DMS 273 (cell line): Measurements from ENCODE around the gene PLEKHH1.

Experiments
- DNase-seq: peaks from one replicate; lab custom pipeline; 2025; ENCODE audit not compliant: unreplicated experiment; lab: John Stamatoyannopoulos, UW

The PLEKHH1 gene

GRCh38 chr14:67510121-67510520 is 23.0 kb upstream of the PLEKHH1 start:
- DNase-seq, result peak; percentile 36

DNA sequence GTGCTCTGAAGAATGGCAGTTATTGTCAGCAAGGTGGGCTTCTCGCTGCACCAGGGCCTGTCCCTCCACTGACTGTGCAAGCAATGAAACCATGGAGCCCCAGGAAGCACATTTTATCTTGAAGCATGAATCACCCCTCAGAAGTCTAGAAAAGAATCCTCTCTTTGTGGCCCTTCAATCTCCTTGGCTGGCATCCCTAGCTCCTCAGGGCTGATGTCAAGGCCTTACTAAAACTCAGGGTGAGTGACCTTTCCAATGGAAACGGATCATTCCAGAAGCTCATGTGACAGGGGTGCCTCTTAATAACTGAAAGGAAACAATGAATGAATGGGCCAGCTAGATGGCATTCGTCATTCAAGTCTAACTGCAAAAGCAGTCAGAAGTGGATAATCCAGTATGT is 22.3 kb upstream of the PLEKHH1 start:
- DNase-seq, result no peak

DNA sequence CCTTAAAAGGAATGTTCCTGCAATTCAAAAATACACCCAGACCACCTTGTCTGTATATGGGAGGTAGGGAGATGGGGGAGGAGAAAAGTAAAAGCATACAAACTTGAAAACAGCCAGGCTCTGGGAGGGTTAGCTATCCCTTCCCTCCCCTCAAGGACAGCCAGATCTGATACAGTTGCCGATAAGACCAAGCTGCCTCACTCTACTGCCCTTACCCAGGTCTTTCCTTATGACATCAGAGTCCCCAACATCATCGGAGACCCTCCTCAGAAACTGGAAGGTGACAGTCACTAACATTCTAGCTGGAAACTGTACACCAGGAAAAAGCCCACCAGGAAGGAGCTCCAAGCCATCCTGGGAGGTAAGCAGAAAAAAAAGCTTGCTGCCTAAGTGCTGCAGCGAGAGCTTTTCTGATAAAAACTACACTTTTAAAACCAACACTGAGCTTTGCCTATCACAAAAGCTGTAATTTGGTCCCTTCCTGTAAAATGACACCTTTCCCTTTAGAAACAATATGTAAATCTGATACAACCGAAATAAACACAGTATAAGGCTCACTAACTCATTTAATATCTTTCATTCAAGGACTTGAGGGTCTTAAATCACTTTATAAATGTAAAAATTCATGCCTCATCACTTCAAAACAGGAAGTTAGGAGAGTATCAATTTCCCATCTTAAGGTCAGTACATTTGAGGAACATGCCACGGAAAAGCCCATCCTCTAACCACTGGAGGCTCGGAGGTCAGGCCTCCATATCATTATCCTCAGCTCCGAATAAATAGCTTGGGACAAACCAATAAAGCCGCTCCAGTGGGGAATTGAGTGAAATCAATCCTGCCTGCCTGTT is 20.4 kb upstream of the PLEKHH1 start:
- DNase-seq, result no peak

DNA sequence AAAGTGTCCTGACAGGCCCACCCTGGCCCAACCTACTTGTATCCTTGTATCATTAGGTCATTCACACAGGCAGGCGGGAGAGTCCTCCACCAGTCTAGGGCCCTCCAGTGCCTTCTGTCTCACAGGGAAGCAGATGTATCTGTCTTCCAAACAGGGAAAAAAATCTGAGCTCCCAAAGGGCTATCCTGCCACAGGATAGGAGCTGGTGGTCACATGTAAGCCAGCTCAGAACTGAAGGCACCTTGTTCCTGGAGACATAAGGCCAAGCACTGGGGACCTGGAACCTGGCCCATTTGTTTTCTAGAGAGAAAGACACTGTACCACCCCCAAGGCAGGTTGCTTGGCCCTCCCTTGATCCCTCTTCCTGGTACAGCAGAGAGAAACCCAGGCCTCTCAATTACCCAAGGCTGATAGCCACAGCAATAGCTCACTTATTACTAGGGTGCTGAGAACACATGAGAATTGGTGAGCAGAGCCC is 19.4 kb upstream of the PLEKHH1 start:
- peak; percentile 92 for DNase-seq

DNA sequence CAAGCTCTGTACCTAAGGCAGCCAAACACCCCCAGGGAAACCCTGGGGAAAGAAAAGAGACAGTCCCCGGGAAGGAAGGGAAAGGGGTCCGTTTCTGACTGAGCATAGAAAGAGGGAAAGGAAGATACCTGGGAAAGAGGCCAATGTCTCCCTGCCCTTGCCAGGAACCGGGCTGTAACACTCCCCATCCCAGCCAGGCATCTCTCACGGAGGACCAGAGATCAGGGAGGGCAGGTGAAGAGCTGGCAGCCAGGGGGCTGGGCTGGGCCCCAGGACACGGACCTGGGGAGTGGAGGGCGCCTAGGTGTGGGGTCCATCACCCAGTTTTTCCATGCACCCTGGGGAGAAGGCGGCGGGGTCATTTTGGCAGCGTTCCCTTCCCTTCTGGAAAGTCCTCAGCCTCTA is 18.9 kb upstream of the PLEKHH1 start:
- peak; percentile 69 for DNase-seq

DNA sequence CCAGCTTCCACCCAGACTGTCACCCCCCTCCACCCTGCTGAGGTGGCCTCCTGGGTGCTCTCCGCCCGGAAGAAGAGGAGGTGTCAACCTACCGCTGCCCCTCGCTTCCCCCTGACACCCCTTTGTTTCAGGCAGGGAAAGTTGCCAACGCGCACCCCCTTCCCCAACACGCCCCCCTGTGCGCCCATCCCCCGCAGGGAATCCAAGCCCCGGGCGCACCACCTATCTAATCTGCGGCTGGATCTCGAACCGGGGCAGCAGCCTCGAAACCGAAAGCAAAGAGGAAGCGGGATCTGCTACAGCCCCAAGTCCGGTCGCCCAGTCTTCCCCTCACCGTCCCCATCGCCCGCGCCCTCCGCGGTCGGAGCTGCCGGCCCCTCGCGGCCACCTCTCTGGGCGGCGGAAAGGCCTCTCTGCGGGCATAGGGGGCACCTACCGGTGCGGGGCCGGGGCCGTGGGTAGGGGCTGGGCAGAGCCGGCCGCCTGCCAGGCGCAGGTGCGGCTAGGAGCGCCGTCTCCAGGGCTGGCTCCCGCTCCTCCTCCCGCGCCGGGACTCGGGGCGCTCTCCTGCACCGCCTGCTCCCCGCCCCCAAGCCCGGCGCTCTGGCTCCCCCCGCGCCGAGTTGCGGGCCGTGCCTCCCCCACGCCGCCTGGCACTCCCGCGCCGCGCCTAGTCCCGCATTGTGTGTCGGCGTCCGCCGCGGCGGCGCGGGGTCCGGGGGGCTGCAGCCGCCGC is 18.3 kb upstream of the PLEKHH1 start:
- DNase-seq, result peak; percentile 74

DNA sequence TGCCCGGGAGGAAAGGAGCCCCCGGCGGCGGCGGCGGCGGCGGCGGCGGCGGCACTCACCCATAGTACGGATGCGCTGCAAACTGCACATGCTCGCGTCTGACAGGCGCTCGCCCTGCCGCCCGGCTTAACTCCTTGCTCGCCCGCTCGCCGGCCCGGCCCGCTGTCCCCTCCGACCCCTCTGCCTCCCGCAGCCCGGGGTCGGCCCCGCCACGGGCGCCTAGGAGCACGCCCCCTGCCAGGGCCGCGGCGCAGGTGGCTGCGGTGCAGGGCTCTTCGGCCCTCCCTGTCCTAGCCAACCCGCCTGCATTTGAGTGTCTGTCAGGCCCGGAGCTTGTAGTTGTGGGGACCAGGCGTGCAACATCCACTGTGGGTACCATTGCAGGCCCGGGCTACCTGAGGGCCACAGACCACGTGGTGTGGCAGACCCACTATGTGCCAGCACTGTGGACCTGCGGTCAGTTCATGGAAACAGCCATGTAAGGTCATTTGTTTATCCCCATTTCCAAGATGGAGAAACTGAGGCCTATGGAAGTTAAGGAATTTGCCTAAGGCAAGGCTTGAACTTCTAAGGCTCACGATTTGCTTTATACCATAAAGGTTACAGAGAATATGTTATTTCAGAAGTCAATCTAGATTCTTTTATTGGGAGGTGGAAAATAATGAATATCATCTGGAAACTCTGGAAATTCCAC is 17.6 kb upstream of the PLEKHH1 start:
- DNase-seq, result peak; percentile 72

DNA sequence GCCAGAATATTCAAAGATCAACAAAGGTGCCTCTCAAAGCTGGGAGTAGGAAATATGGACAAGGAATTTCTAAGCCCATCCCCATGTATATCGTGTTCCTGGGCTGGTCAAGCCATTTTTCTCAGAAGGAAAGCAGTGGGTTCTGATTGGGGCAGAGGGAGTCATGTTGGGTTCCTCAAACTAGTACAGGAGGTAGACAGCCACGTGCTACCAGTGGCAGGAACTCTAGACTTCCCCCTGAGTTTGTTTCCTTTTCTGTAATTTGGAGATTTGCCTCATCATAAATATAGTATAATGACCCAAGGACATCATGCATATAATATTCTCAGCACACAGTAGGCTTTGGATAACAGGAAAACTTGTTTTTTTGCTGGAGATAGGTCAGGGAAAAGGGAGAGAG is 16.4 kb upstream of the PLEKHH1 start:
- no peak for DNase-seq

GRCh38 chr14:67517083-67517482 is 16.0 kb upstream of the PLEKHH1 start:
- DNase-seq, result peak; percentile 31

- DNase-seq, result no peak
Measured at GRCh38 chr14:67519406-67519805, 13.7 kb upstream of the PLEKHH1 start.

DNA sequence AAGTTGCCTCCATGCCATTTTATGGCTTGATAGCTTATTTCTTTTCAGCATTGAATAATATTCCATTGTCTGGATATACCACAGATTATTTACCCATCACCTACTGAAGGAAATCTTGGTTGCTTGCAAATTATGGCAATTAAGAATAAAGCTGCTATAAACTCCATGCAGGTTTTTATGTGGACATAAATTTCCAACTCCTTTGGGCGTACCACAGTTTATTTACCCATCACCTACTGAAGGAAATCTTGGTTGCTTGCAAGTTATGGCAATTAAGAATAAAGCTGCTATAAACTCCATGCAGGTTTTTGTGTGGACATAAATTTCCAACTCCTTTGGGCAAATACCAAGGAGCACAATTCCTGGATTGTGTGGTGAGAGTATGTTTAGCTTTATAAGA is 12.6 kb upstream of the PLEKHH1 start:
- no peak for DNase-seq

DNA sequence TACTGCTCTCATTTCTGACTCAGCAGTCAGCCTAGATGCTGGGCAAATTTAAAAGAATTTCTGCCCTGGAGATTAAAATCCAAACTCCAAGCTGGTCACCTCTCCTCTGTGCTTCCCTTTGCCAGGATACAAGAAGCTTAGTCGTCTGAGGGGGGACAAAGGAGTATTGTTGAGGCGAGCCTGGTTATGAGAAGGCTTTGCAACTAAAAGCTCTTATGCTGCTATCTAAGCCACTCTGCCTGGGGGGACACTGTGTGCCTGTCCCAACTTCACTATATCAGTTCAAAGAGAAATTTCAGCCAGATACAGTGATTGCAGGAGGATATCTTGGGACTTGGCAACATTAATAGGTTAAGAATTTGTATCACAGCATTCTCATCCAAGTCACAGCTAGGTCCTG is 10.8 kb upstream of the PLEKHH1 start:
- no peak for DNase-seq

DNA sequence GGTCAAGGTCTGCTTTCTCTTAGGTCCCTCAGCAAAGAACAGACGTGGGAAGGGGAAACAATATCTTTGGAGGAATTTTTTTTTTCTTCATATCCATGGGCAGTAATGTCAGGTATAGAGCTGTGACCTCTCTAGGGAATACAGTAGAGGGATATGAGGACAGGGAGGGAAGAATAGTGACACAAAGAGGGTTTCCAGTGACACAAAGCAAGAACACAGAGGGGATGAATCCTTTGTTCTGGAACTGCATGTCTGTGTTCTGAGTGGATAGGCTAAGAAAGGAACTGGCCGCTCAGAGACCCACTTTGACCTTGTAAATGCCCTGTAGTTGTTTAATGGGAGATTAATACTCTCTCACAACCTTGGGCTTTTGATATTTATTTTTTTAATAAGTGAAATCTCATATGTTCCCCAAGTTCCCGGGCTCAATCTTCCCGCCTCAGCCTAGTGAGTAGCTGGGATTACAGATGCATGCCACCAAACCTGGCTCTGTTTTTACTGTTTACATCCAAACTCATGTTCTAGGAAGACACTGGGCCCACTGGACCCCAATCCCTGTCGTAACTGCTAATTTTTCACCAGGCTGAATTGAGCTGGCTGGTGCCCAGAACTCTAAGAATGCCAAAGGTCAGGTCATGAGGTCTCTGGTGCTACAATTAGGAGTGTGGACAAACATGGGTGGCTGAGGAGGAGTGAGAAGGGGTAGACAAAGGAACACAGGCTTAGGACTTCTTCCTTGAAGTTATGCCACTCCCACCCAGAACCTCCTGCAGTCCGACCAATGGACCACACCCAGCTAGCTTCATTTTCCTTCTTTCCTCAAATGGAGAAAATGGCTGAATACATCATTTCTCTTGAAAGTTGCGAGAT is 9.1 kb upstream of the PLEKHH1 start:
- no peak for DNase-seq

GRCh38 chr14:67524634-67524963 is 8.5 kb upstream of the PLEKHH1 start:
- peak; percentile 29 for DNase-seq

- DNase-seq, result no peak
Measured at GRCh38 chr14:67525389-67525788, 7.7 kb upstream of the PLEKHH1 start.

- no peak for DNase-seq
Measured at GRCh38 chr14:67526181-67526580, 6.9 kb upstream of the PLEKHH1 start.

DNA sequence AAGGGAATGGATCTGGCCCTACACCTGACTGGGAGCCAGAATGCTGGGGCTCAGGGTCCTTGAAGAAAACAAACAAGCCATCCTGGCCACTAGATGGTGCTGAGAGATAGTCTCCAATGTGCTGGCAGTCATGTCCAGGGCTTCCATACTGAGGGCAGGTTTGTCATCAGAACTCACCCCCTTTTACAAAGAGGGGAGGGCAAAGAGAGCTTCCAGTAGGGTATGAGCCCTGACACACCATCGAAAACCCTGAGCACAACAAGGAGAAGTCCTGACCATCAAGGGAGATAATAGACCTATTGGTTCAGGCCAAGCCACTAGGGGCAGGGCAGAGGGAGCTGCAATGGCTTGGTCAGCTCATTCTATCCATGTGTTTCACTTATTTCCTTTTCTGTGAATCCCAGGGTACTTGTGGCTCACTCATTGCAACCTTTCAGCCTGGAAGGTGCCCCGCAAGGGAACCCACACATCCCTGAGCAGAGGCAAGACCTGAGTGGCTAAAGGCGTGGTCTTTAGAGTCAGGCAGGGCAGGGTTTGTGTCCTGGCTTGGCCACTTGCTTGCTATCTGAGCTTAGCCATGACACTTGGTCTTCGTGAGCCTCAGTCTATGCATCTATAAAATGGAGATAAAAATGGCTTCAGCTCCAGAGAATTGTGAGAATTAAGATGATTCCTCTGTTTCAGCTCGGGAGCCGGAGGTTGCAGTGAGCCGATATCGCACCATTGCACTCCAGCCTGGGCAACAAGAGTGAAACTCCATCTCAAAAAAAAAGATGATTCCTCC is 6.2 kb upstream of the PLEKHH1 start:
- peak; percentile 76 for DNase-seq

DNA sequence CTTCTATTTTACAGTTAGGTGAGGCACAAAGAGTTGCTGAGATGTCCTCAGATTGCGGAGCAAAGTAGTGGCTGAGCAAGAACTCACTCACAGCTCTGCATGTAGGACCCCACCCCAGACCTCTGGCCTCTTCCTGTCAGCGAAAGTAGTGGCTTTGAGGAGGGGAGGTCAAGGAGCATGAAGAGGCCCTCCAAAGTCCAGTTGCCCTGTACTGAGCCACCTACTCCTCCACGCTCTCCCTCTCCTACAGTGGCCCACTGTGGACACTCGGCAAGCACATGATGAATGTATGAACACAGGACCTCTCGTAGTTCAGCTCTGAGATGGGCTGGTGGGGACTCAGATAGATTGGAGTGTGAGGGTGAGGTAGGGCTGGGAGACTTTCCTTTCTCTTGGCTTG is 5.3 kb upstream of the PLEKHH1 start:
- no peak for DNase-seq

DNA sequence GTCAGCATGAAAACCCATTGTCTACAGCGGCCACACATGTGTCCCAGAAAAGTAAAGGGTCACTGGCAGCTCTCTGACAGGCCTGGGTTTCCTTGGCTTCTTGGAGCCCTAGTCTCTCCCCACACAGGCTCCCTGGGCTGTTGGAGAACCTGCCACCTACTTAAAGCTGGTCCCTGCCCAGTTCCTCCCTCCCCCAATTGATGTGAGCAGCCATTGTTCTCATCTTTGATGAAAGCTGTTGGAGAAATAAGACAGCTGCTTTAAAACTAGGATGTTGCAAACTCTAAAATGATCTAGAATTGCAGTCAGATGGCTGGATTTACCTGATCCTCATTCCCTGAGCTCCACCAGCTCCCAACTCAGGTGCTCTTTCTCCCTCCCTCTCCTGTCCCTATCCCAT is 4.8 kb upstream of the PLEKHH1 start:
- DNase-seq, result no peak
